ENCODE results near the gene OR1D2.
"Not testable (repeated sequence)": the region's sequence is repeated elsewhere in the genome, so short reads cannot be mapped to it uniquely, and the experiment has no call there.

Gene OR1D2

GRCh38 chr17:3104322-3104721 is at the start of gene OR1D2:
Gene OR1D2 (minus strand): TSS chr17:3104422. CDS start chr17:3092996, 11,426 bp downstream.
- no peak for DNase-seq (ENCODE audit: low spot score)

GRCh38 chr17:3137494-3137893 is 33.3 kb upstream of the OR1D2 start:
- not testable (repeated sequence) for DNase-seq (ENCODE audit: low spot score)

GRCh38 chr17:3127451-3127850 is 23.2 kb upstream of the OR1D2 start, which contains the start of gene OR1G1:
Gene OR1G1 (minus strand): TSS chr17:3127551. CDS start chr17:3127551, 0 bp downstream.
- DNase-seq (ENCODE audit: low spot score), result no peak

GRCh38 chr17:3073850-3074249 is 30.4 kb downstream of the OR1D2 start:
- not testable (repeated sequence) for DNase-seq (ENCODE audit: low spot score)

- peak; percentile 53 for DNase-seq (ENCODE audit: low spot score)
Observed at GRCh38 chr17:3065192-3065591, 39.0 kb downstream of the OR1D2 start.

- not testable (repeated sequence) for DNase-seq (ENCODE audit: low spot score)
Observed at GRCh38 chr17:3063507-3063906, 40.7 kb downstream of the OR1D2 start, which contains the start of gene OR1D5. Gene OR1D5 (minus strand): TSS chr17:3063607. CDS start chr17:3063607, 0 bp downstream.

GRCh38 chr17:3062824-3063377 is 41.3 kb downstream of the OR1D2 start:
- DNase-seq (ENCODE audit: low spot score), result not testable (repeated sequence)

GRCh38 chr17:3054868-3055267 is 49.4 kb downstream of the OR1D2 start:
- not testable (repeated sequence) for DNase-seq (ENCODE audit: low spot score)

GRCh38 chr17:3049705-3050295 is 54.4 kb downstream of the OR1D2 start:
- DNase-seq (ENCODE audit: low spot score), result no peak

GRCh38 chr17:3048727-3049471 is 55.3 kb downstream of the OR1D2 start:
- DNase-seq (ENCODE audit: low spot score), result peak; percentile 85

- no peak for DNase-seq (ENCODE audit: low spot score)
Observed at GRCh38 chr17:3046753-3047152, 57.5 kb downstream of the OR1D2 start.

GRCh38 chr17:3043737-3044365 is 60.4 kb downstream of the OR1D2 start:
- DNase-seq (ENCODE audit: low spot score), result no peak

- no peak for DNase-seq (ENCODE audit: low spot score)
Observed at GRCh38 chr17:3040882-3041281, 63.3 kb downstream of the OR1D2 start.

GRCh38 chr17:3039736-3040135 is 64.5 kb downstream of the OR1D2 start:
- DNase-seq (ENCODE audit: low spot score), result no peak

GRCh38 chr17:3038941-3039340 is 65.3 kb downstream of the OR1D2 start:
- DNase-seq (ENCODE audit: low spot score), result no peak
